ENCODE measurements around the gene APEX1.
"Not testable (repeated sequence)": the region's sequence is repeated elsewhere in the genome, so short reads cannot be mapped to it uniquely, and the experiment has no call there.

APEX1 gene

DNA sequence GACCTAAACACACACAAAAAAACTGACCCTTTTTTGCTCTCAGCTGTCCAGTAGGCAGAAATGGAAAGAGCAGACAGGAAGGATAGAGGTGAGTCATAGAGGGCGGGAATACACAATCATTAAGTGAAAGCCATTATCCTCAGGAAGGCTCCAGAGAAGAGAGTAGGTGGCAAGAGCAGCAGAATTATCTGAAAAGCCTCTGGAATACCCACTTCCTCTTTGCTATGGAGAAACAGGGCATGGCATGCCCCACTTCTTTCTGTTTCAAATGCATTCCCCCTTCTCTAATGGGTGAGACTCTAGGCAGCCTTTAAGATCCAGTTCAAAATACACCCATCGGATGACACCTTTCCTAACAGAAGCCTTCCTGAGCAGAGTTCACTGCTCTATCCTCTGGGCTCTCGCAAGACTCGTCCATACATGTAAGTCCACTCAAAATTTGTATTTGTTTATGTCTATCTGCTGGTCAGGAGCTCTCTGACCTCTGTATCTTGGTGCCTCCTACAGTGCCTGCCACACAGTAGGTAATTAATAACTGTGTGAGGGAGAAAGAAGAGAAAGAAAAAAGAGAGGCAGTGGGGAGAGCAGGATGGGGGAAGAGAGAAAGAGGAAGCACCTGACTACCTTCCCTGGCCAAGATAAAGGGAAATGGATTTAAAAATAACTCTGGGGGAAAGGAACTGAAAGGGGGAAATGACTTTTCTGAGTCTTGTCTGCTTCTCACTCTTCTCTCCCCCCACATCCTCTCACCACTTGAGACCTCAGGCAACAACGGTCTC is 27.6 kb upstream of the APEX1 start:
- Mint-ChIP-seq H3K9me3 (no peaks in the 10 kb centered on the region), H3K27me3 (peaks cover 4% of the 10 kb centered on the region), H3K4me3 (peak overlapping the region; percentile 29), H3K4me1 (peaks cover 36% of the 10 kb centered on the region), H3K36me3 (peaks cover 2% of the 10 kb centered on the region), H3K27ac (peak overlapping the region; percentile 90)
- CTCF ChIA-PET: interaction anchor here (1.1 kb wide), 1 partner anchor 12 kb away, joined by 4 read pairs; no protein-coding TSS in a partner anchor
- DNase-seq: no peak

DNA sequence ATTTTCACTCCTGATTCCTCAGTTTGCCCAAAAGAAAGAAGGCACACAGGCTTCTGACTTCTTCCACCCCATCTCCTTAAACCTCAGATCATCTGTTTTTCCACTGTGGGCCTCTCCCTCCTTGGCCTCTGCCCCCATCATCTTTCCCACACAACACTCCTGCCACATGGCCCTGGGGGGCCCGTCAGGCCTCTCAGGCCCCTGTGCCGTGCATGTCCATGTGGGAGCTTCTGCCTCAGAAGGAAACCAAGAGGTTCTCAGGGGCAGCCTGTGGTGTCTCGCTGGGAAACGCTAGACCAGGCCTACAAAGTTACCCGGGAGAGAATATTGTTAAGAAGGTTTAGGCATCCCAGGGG is 27.0 kb upstream of the APEX1 start:
- Mint-ChIP-seq H3K4me1 (peaks cover 36% of the 10 kb centered on the region), H3K4me3 (peak overlapping the region; percentile 29)
- CTCF ChIA-PET: interaction anchor here (1.1 kb wide), 1 partner anchor 12 kb away, joined by 4 read pairs; no protein-coding TSS in a partner anchor

DNA sequence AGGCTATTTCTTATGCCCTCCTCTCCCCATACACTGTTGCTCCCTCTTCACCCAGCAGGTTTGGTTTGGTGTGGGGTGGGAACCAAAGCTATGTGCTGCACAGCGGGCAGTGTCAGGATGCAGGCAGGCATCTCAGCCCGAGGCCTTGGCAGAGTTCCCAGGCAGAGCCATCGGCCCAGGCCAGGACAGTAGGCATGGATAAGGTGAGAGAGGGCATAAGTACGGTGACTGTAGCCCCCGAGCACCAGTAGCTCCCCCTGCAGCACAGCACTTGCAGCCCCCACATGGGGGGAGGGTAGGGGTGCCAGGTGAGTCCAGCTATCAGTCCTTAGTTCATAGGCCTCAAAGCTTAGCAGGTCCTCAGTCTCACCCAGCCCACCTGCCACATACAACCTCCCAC is 26.2 kb upstream of the APEX1 start:
- DNase-seq: no peak
- Mint-ChIP-seq H3K4me3 (no peak overlapping the region), H3K27ac (peak overlapping the region; percentile 52), H3K9me3 (no peaks in the 10 kb centered on the region), H3K4me1 (peaks cover 36% of the 10 kb centered on the region), H3K27me3 (peaks cover 8% of the 10 kb centered on the region), H3K36me3 (peaks cover 2% of the 10 kb centered on the region)
- CTCF ChIA-PET: interaction anchor here (2.2 kb wide), 1 partner anchor 13 kb away, joined by 7 read pairs; no protein-coding TSS in a partner anchor

More for the DNA sequence above, 27.0 kb upstream of the APEX1 start:
- Mint-ChIP-seq H3K27ac (peak overlapping the region; percentile 90), H3K9me3 (no peaks in the 10 kb centered on the region), H3K36me3 (peaks cover 2% of the 10 kb centered on the region), H3K27me3 (peaks cover 8% of the 10 kb centered on the region)
- DNase-seq: no peak

DNA sequence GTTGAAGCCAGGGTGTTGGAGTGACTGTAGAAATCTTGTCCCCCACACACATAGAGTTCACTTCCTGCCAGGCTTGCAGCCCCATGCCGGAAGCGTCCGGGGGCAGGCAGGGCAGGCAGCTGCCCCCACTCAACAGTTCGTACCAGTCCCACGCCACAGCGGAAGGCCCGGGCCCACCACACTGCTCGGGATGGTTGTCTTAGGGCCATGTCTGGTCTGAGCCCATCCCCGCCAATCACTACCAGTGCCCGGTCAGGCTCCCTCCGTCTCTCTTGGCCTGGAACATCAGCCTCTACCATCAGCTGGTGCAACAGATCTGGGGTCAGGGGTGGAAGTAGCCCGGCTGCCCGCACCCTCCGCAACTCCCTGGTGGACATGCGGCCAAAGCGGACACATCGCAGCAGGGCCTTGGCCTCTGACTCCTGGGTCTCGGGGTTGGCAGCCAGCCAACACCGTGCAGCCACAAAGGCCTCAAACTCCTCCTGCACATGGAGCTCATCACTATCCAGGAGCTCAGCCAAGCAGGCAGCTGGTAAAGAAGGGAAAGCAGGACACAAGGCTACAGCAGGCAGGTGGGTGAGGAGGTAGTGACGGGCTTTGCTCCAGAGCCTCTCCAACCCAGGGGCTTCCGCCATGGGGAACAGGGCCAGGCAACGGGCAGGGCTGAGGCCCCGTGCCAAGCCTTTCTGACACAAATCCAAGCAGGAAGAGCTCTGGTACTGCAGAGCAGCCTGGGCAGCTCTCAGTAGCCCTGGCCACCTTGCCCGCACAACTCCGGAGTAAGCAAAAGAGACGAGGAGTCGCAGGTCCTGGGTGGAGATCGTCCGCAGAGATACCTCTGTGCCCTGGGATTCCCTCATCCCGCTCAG is 25.0 kb upstream of the APEX1 start:
- no peak for DNase-seq
- Mint-ChIP-seq H3K9me3 (no peaks in the 10 kb centered on the region), H3K36me3 (peaks cover 2% of the 10 kb centered on the region), H3K4me3 (no peak overlapping the region), H3K4me1 (peaks cover 36% of the 10 kb centered on the region), H3K27ac (peak overlapping the region; percentile 43), H3K27me3 (peaks cover 8% of the 10 kb centered on the region)
- CTCF ChIA-PET: interaction anchor here (2.2 kb wide), 1 partner anchor 14 kb away, joined by 7 read pairs; no protein-coding TSS in a partner anchor

DNA sequence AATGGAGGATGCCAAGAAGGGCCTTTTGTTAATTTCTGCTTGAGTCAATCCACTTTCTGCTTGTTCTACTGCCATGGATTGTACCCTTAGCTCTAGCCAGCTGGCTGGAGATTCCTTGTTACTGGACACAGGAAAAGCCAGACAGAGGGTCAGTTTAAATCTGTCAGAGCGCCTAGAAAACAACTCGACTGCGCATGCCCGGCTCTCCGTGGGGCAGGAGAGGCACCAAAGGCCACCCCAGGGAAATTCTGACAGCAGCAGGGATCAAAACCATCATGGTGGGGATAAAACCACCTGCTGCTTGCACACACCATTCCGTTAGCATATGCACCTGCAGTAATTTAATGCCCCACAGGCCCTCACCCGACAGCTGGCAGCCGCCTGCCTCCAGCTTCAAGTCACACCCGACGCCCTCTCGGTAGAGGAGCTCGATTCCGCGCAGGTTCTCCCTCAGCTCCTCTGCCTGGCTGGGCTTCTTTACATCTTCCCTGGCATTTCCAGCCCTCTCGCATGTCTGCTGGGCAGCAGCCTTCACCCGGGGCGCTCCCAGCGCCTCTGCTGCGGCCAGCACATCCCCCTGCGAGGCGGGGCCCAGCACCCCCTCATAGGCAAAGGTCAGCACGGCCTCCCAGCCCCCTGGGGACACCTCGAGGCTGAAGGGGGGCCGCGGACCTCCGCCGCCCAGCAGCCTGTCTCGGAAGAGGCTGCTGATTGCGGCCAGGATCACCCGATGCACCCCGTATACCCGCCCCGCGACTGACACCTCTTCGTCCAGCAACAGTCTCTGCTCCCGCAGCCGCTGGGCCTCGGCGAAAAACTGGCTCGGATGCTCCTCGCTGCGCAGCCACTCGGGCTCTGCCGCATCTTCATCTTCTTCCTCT is 20.1 kb upstream of the APEX1 start:
- peaks cover 26% of the 10 kb centered on the region for H3K27me3 Mint-ChIP-seq
- H3K4me3 Mint-ChIP-seq: no peak overlapping the region
- H3K36me3 Mint-ChIP-seq: no peaks in the 10 kb centered on the region
- no peak for DNase-seq
- no peaks in the 10 kb centered on the region for H3K9me3 Mint-ChIP-seq
- H3K27ac Mint-ChIP-seq: no peak overlapping the region
- H3K4me1 Mint-ChIP-seq: peaks cover 5% of the 10 kb centered on the region
- CTCF ChIA-PET: no interaction called here

DNA sequence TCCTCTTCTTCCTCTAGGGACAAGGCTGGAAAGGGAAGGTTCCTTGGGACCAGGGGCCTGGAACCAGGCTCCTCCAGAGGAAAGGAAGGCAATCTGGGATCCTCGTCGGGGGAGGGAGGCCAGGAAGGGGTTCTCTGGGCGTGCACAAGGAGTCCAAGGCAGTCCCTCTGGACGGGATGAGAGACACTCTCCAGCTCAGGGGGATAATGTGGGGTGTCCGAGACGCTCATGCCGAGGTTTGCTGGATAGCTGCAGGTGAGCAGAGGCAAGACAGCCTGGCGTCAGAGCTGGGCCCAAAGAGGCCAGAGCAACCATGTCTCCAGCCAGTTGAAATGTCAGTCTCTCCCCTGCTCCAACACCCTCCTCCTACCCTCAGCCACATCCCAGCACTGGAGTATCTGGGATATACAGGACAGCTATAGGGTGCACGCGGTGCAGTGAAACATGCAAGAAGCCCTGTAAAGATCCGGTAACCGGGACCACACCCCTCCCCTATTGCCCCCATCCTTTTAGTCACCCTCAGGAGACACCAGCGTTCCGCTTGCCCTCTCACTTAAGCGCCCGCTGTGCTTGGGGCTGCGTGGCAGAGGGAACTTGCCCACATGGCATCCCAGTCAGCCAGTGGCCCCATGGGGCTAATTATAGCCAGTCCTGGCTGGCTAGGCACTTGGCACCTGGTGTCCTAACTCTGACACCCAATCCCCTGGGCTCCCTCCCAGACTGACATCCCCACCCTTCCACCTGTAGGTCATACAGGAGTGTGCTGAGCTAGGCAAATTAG is 19.3 kb upstream of the APEX1 start, which contains the start of gene KLHL33:
Gene KLHL33, minus strand, starts transcription at position 585 of the 781 bp plus-strand sequence. Its CDS starts 355 bp downstream, at position 230.
- Mint-ChIP-seq H3K9me3 (no peaks in the 10 kb centered on the region), H3K4me1 (peaks cover 9% of the 10 kb centered on the region), H3K27ac (no peak within 1 kb of the TSS), H3K27me3 (peaks cover 26% of the 10 kb centered on the region), H3K4me3 (no peak within 1 kb of the TSS), H3K36me3 (no peaks in the 10 kb centered on the region)
- no peak for DNase-seq
- CTCF ChIA-PET: interaction anchor here (0.7 kb wide), 1 partner anchor 9 kb away, joined by 3 read pairs; no protein-coding TSS in a partner anchor

DNA sequence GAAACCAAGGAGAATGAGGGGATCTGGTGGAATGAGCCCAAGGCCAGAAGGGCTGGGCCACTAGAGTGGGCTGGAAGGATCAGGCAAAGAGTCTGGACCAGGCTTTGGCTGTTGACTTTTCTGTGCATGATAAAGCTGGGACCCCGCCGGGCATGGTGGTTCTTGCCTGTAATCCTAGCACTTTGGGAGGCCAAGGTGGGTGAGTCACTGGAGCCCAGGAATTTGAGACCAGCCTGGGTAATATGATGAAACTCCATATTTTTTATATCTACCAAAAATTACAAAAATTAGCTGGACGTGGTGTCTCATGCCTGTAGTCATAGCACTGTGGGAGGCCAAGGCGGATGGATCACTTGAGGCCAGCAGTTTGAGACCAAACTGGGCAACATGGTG is 18.7 kb upstream of the APEX1 start:
- H3K27ac Mint-ChIP-seq: no peak overlapping the region
- no peaks in the 10 kb centered on the region for H3K36me3 Mint-ChIP-seq
- no peak for DNase-seq
- no peak overlapping the region for H3K4me3 Mint-ChIP-seq
- CTCF ChIA-PET: interaction anchor here (0.7 kb wide), 1 partner anchor 9 kb away, joined by 3 read pairs; no protein-coding TSS in a partner anchor
- peaks cover 14% of the 10 kb centered on the region for H3K4me1 Mint-ChIP-seq
- no peaks in the 10 kb centered on the region for H3K9me3 Mint-ChIP-seq
- peaks cover 26% of the 10 kb centered on the region for H3K27me3 Mint-ChIP-seq

DNA sequence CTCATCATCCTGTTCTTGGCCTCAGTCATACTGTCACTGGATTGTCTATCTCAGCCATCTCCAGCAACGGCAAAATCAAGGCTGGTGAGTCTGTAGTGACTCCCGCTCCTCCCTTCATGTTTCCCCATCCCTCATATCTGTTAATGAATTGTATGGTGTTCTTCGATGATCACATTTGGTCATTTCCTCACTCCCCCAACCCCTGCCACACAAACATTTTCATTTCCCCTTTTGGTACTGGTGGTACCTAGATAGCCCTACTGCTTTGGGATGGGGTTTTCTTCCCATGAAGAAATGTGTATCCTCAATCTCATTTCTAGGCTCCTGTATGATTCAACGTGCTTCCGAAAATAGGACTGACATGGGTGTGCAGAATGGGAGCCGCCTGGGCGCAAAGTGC is 16.4 kb upstream of the APEX1 start:
- Mint-ChIP-seq H3K36me3 (peaks cover 6% of the 10 kb centered on the region), H3K27me3 (peaks cover 22% of the 10 kb centered on the region)

DNA sequence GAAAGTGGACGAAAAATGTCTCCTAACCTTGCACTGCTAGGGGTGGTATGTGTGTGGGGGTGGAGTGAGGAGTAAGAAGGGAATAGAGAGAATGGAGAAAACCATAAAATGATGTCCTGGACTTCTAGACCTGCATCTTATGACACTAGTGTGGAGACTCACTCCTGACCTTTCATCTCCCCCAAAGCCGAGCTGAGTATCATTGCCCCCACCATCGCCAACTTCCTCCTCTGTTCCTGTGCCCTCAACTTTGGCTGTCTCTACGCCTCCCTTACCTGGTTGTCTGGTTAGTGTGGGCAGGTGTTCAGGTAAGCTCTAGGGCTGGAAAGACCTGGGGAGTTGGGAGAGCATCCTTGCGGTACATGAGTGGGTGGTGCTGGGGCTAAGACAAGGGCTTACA is 14.6 kb upstream of the APEX1 start:
- no peak overlapping the region for H3K27ac Mint-ChIP-seq
- no peak overlapping the region for H3K4me3 Mint-ChIP-seq
- H3K27me3 Mint-ChIP-seq: peaks cover 20% of the 10 kb centered on the region
- H3K36me3 Mint-ChIP-seq: peaks cover 6% of the 10 kb centered on the region
- DNase-seq: no peak
- CTCF ChIA-PET: interaction anchor here (1.2 kb wide), 1 partner anchor 14 kb away, joined by 3 read pairs; the partner anchor contains the start of genes APEX1 and OSGEP
- peaks cover 22% of the 10 kb centered on the region for H3K4me1 Mint-ChIP-seq
- no peaks in the 10 kb centered on the region for H3K9me3 Mint-ChIP-seq

More for the DNA sequence above, 16.4 kb upstream of the APEX1 start:
- Mint-ChIP-seq H3K4me3 (no peak overlapping the region), H3K9me3 (no peaks in the 10 kb centered on the region), H3K4me1 (peaks cover 22% of the 10 kb centered on the region), H3K27ac (no peak overlapping the region)
- CTCF ChIA-PET: no interaction called here
- DNase-seq: no peak

DNA sequence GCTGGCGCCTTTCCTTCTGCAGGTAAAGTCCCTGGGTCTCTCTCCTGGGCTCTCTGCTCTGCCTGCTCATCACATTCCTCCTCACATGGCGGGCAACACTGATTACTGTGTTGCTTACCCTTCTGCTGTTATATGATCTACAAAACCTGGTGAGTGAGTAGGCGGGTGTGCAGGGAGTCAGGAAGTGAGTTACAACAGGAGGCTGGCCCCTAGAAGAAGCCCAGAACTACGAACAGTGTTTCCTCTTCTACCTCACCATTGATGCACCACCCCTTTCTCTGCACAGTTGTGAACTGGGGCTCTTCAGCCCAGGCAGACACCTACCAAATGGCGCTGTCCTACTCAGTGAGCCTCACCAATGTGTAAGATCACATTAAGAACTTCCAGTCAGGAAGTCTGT is 14.1 kb upstream of the APEX1 start:
- peaks cover 22% of the 10 kb centered on the region for H3K4me1 Mint-ChIP-seq
- H3K27me3 Mint-ChIP-seq: peaks cover 18% of the 10 kb centered on the region
- no peaks in the 10 kb centered on the region for H3K9me3 Mint-ChIP-seq
- H3K4me3 Mint-ChIP-seq: no peak overlapping the region
- H3K36me3 Mint-ChIP-seq: peaks cover 6% of the 10 kb centered on the region
- CTCF ChIA-PET: interaction anchor here (1.2 kb wide), 1 partner anchor 14 kb away, joined by 3 read pairs; the partner anchor contains the start of genes APEX1 and OSGEP
- DNase-seq: peak; percentile 46
- H3K27ac Mint-ChIP-seq: peak overlapping the region; percentile 61

DNA sequence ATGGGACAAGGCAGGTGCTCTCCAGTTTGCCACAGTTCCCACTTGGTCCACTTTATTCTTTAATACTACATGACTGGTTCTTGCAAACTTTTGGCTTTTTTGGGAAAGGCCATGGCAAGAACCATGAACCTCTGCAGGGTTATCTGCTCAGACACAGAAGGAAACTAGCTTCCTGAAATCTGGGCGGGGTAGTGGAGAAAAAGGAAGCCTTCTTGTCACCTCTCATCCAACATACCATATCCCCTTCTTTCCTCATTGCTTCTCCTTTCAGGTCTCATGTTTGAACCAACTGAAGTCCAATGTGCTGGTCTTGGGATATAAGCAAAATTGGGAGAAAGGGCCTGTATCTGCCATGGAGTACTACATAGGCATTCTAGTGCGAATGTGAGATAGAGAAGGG is 13.6 kb upstream of the APEX1 start:
- CTCF ChIA-PET: interaction anchor here (1.2 kb wide), 1 partner anchor 26 kb away, joined by 3 read pairs; no protein-coding TSS in a partner anchor
- Mint-ChIP-seq H3K27ac (no peak overlapping the region), H3K36me3 (peaks cover 6% of the 10 kb centered on the region), H3K9me3 (no peaks in the 10 kb centered on the region), H3K4me1 (peaks cover 22% of the 10 kb centered on the region), H3K4me3 (no peak overlapping the region), H3K27me3 (peaks cover 18% of the 10 kb centered on the region)
- DNase-seq: no peak

DNA sequence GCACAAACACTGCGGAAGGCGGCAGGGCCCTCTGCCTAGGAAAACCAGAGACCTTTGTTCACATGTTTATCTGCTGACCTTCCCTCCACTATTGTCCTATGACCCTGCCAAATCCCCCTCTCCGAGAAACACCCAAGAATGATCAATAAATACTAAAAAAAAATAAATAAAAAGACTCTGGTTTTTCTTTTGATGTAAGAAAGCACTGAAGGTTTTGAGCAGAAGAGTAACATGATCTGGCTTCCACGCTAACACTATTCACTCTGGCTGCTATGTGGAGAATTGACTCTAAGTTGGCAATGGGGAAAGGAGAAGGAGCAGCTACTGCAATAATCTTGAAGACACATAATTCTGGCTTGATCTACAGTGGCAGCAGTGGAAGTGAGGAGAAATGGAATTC is 11.4 kb upstream of the APEX1 start:
- DNase-seq, H3K9me3 Mint-ChIP-seq, CTCF ChIA-PET, H3K4me3 Mint-ChIP-seq, H3K27ac Mint-ChIP-seq: not testable (repeated sequence)
- H3K36me3 Mint-ChIP-seq: peaks cover 24% of the 10 kb centered on the region
- peaks cover 20% of the 10 kb centered on the region for H3K4me1 Mint-ChIP-seq
- peaks cover 11% of the 10 kb centered on the region for H3K27me3 Mint-ChIP-seq

DNA sequence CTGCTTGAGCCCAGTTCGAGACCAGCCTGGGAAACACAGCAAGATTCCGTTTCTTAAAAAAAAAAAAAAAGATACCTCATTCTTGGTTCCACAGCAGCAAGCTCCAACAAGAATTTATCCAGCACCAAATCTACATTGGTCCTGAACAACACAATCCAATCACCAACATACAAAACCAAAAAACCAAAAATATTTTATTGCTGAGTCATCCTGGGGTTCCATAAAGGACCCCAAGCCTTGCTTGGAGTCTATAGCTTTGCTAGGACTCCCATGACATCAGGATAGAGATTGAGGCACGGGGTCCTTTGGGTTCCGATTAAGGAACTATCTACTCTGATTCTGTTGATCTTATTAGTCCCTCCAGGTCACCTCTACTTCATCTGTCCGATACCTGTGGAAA is 8.1 kb upstream of the APEX1 start:
- H3K27me3 Mint-ChIP-seq: no peaks in the 10 kb centered on the region
- CTCF ChIA-PET: no interaction called here
- H3K36me3 Mint-ChIP-seq: peaks cover 43% of the 10 kb centered on the region

More for the DNA sequence above, 8.1 kb upstream of the APEX1 start:
- H3K27ac Mint-ChIP-seq: no peak overlapping the region
- peaks cover 4% of the 10 kb centered on the region for H3K4me1 Mint-ChIP-seq
- H3K4me3 Mint-ChIP-seq: no peak overlapping the region
- H3K9me3 Mint-ChIP-seq: no peaks in the 10 kb centered on the region
- no peak for DNase-seq

All from activated naive CD4-positive, alpha-beta T cell treated with anti-CD3 and anti-CD28 coated beads, Interleukin-2, amount 10 ng/mL, durations not matched to agents 7 days and 5 days (primary cell).